Testis (tissue), 3 donors: ENCODE data around the gene RAPGEF5. TPM values are rescaled to one million over a fixed set of nuclear protein-coding genes. Genes with fewer than 3 reads are reported as not detected.

Experiments used
- DNase-seq: peaks from one replicate; pipeline ENCODE4 v3.0.0-alpha.2; 2019
- H3K27ac ChIP-seq, 2 donors: fragments of 200-600 bp; sonication (generic); one replicate each; pipeline ENCODE4 v1.5.1; 2019
- H3K27me3 ChIP-seq: fragments of 200-600 bp; sonication (generic); one replicate; pipeline ENCODE4 v1.5.1; 2019
- H3K36me3 ChIP-seq: fragments of 200-600 bp; sonication (generic); one replicate; pipeline ENCODE4 v1.5.1; 2017; ENCODE audit warnings: low read depth; ENCODE audit errors: missing control alignments
- H3K4me1 ChIP-seq: fragments of 200-600 bp; sonication (generic); one replicate; pipeline ENCODE4 v1.5.1; 2019
- H3K4me3 ChIP-seq, 2 donors: fragments of 200-600 bp; sonication (generic); one replicate each; pipeline ENCODE4 v1.5.1; 2017 to 2019
- H3K9me3 ChIP-seq: fragments of 200-600 bp; sonication (generic); one replicate; pipeline ENCODE4 v1.5.1; 2017
- CTCF ChIP-seq, 3 experiments: fragments of 450-650 bp in 2 of 3; fragments of 200-600 bp in 1 of 3; sonication (generic) in 1 of 3; IDR thresholded peaks; one replicate each; pipeline ENCODE4 v1.5.1; 2016 to 2019; ENCODE audit warnings: antibody characterized with exemption in 3 of 3, mild to moderate bottlenecking in 2 of 3, moderate library complexity in 1 of 3
- POLR2A ChIP-seq: fragments of 450-650 bp; IDR thresholded peaks from one replicate; pipeline ENCODE4 v1.6.1; 2017; ENCODE audit warnings: antibody characterized with exemption, mild to moderate bottlenecking, moderate library complexity
- WGBS, 2 donors: methylation state at CpG; one replicate each; pipeline ENCODE4 v1.1.5; 2018; 5-methylcytosine and 5-hydroxymethylcytosine counted together
- intact Hi-C: fragments of 100-400 bp; cut with DNase I; formaldehyde crosslinking; loops from one replicate; pipeline ENCODE4 v1.15.1; 2023; ENCODE audit warnings: low total_unique reads
- polyA plus RNA-seq: library from polyadenylated mRNA; stranded (reverse); fragments of 350-450 nt; fragmentation: Illumina TruSeq; extraction: RNeasy Lipid Tissue Mini Kit (QIAGEN cat#74804); gene quantifications from one replicate; pipeline ENCODE4 v1.2.3, GENCODE V29; 2014; ENCODE audit warnings: low read depth, low replicate concordance; ENCODE audit not compliant: insufficient read depth
- total RNA-seq, 2 donors: library from RNA; depleted of rRNA; stranded (reverse); fragments of >200 nt; gene quantifications; one replicate each; pipeline ENCODE4 v1.2.3, GENCODE V29; 2016

The RAPGEF5 gene
- total and polyA plus RNA-seq, 3 donors from 2014 or later: 16.8 to 67.5 (median 63.8) TPM

- no peak overlapping the region for H3K27ac ChIP-seq
- 94 to 100% methylated on average over 1 of the region's 1 CpG for WGBS, 2 donors
- H3K36me3 ChIP-seq: no peaks in the 10 kb centered on the region
- H3K4me3 ChIP-seq: no peak overlapping the region
- no peak for DNase-seq
- no peaks in the 10 kb centered on the region for H3K9me3 ChIP-seq
- H3K27me3 ChIP-seq: no peaks in the 10 kb centered on the region
- TF ChIP-seq POLR2A (no peak), CTCF (IDR thresholded peaks at IDR 0.05) (no peak)
- intact Hi-C loops: no loop called here
- H3K4me1 ChIP-seq: peaks cover 4% of the 10 kb centered on the region
Observed at GRCh38 chr7:22331704-22332103, 25.2 kb downstream of the RAPGEF5 start.

- no peaks in the 10 kb centered on the region for H3K36me3 ChIP-seq
- DNase-seq: peak; percentile 79
- H3K27ac ChIP-seq: peak overlapping the region; percentile 35 to 48
- intact Hi-C loops: no loop called here
- no peaks in the 10 kb centered on the region for H3K9me3 ChIP-seq
- no peak overlapping the region for H3K4me3 ChIP-seq
- TF ChIP-seq POLR2A (no peak), CTCF (IDR thresholded peaks at IDR 0.05) (no peak)
- peaks cover 4% of the 10 kb centered on the region for H3K4me1 ChIP-seq
- no peaks in the 10 kb centered on the region for H3K27me3 ChIP-seq
- WGBS, 2 donors: 67 to 72% methylated on average over 8 of the region's 8 CpGs
Observed at GRCh38 chr7:22330903-22331302, 26.1 kb downstream of the RAPGEF5 start.

GRCh38 chr7:22329816-22330524, 27.0 kb downstream of the RAPGEF5 start:
- 37 to 60% methylated on average over 4 of the region's 4 CpGs for WGBS, 2 donors

GRCh38 chr7:22326181-22326580, 30.8 kb downstream of the RAPGEF5 start:
- intact Hi-C loops: no loop called here

More at GRCh38 chr7:22329816-22330524, 27.0 kb downstream of the RAPGEF5 start:
- Histone ChIP-seq H3K4me3 (no peak overlapping the region), H3K27me3 (no peaks in the 10 kb centered on the region), H3K36me3 (no peaks in the 10 kb centered on the region), H3K27ac (peak overlapping the region; percentile 35 to 48), H3K4me1 (peaks cover 4% of the 10 kb centered on the region), H3K9me3 (no peaks in the 10 kb centered on the region)
- TF ChIP-seq CTCF (IDR thresholded peaks at IDR 0.05) (no peak), POLR2A (no peak)
- DNase-seq: peak; percentile 75
- intact Hi-C loops: no loop called here

More at GRCh38 chr7:22326181-22326580, 30.8 kb downstream of the RAPGEF5 start:
- H3K4me1 ChIP-seq: peaks cover 4% of the 10 kb centered on the region
- H3K27me3 ChIP-seq: no peaks in the 10 kb centered on the region
- no peaks in the 10 kb centered on the region for H3K9me3 ChIP-seq
- WGBS, 2 donors: 50 to 59% methylated on average over 4 of the region's 4 CpGs
- no peak overlapping the region for H3K4me3 ChIP-seq
- DNase-seq: no peak
- no peaks in the 10 kb centered on the region for H3K36me3 ChIP-seq
- TF ChIP-seq CTCF (IDR thresholded peaks at IDR 0.05) (no peak), POLR2A (no peak)
- no peak overlapping the region for H3K27ac ChIP-seq
